Calu3 (cell line): ENCODE data around the gene NAALADL2. TPM values are rescaled to one million over a fixed set of nuclear protein-coding genes. Genes with fewer than 3 reads are reported as not detected.

Experiments
- BruUV-seq: library from RNA; stranded (reverse); fragments of 400-500 nt; replicated peaks from 2 replicates; lab custom pipeline; 2021; lab: Mats Ljungman, UMichigan
- CTCF ChIA-PET: fragments of 300-600 bp; sonication (Branson Sonifier 250); formaldehyde crosslinking; loops from one replicate; lab custom pipeline; 2022; ENCODE audit warnings: antibody characterized with exemption; lab: Charles Lee
- DNase-seq: peaks from one replicate; pipeline ENCODE4 v3.0.0; 2022
- H3K27ac Mint-ChIP-seq: one replicate; pipeline ENCODE4 v1.8.0; 2022; ENCODE audit warnings: mixed read lengths; ENCODE audit not compliant: unreplicated experiment
- H3K27me3 Mint-ChIP-seq: one replicate; pipeline ENCODE4 v1.8.0; 2022; ENCODE audit warnings: mixed read lengths; ENCODE audit not compliant: unreplicated experiment
- H3K36me3 Mint-ChIP-seq: one replicate; pipeline ENCODE4 v1.8.0; 2022; ENCODE audit warnings: mild to moderate bottlenecking, moderate library complexity, mixed read lengths; ENCODE audit not compliant: insufficient read depth, unreplicated experiment
- H3K4me1 Mint-ChIP-seq: one replicate; pipeline ENCODE4 v1.8.0; 2022; ENCODE audit warnings: mild to moderate bottlenecking, low read depth, mixed read lengths; ENCODE audit not compliant: unreplicated experiment
- H3K4me3 Mint-ChIP-seq: one replicate; pipeline ENCODE4 v1.8.0; 2022; ENCODE audit warnings: mild to moderate bottlenecking, low read depth, moderate library complexity, mixed read lengths; ENCODE audit not compliant: unreplicated experiment
- H3K9me3 Mint-ChIP-seq: one replicate; pipeline ENCODE4 v1.8.0; 2022; ENCODE audit warnings: low read depth, mixed read lengths; ENCODE audit not compliant: unreplicated experiment
- CTCF ChIP-seq: fragments of 200-600 bp; IDR thresholded peaks from one replicate; pipeline ENCODE4 v1.8.0; 2022; ENCODE audit warnings: antibody characterized with exemption; ENCODE audit not compliant: unreplicated experiment
- intact Hi-C: fragments of 100-400 bp; cut with micrococcal nuclease; formaldehyde crosslinking; loops from one replicate; pipeline ENCODE4 v1.10.0; 2022; ENCODE audit not compliant: unreplicated experiment
- total RNA-seq: library from RNA; stranded (reverse); gene quantifications from 2 replicates; pipeline ENCODE4 v1.2.3, GENCODE V29; 2022

Gene NAALADL2
- total RNA-seq, 1 experiment from 2014 or later = 36.9 TPM

- H3K9me3 Mint-ChIP-seq = peaks cover 3% of the 10 kb centered on the region
- H3K4me3 Mint-ChIP-seq = no peak overlapping the region
- no peaks in the 10 kb centered on the region for H3K36me3 Mint-ChIP-seq
- H3K27ac Mint-ChIP-seq = no peak overlapping the region
- BruUV-seq = no TSS peak
- DNase-seq = no peak
- intact Hi-C loops = no loop called here
- TF ChIP-seq CTCF = no peak
- no peaks in the 10 kb centered on the region for H3K27me3 Mint-ChIP-seq
- CTCF ChIA-PET = no interaction called here
- peaks cover 13% of the 10 kb centered on the region for H3K4me1 Mint-ChIP-seq
These were observed 869.4 kb downstream of the NAALADL2 start for GRCh38 chr3:175728566-175728965.

GRCh38 chr3:175729466-175729865, 870.3 kb downstream of the NAALADL2 start:
- CTCF ChIA-PET = interaction anchor here (0.7 kb wide), 1 partner anchor 1727 kb away, joined by 8 read pairs; no protein-coding TSS in a partner anchor
- no peak for DNase-seq
- Mint-ChIP-seq H3K27ac (no peak overlapping the region), H3K36me3 (no peaks in the 10 kb centered on the region), H3K4me1 (peaks cover 13% of the 10 kb centered on the region), H3K27me3 (no peaks in the 10 kb centered on the region), H3K4me3 (no peak overlapping the region), H3K9me3 (peaks cover 3% of the 10 kb centered on the region)
- TF ChIP-seq CTCF = no peak
- BruUV-seq = no TSS peak
- intact Hi-C loops = no loop called here

GRCh38 chr3:175731543-175731942, 872.4 kb downstream of the NAALADL2 start:
- DNase-seq = no peak
- Mint-ChIP-seq H3K27me3 (no peaks in the 10 kb centered on the region), H3K27ac (no peak overlapping the region), H3K9me3 (peaks cover 13% of the 10 kb centered on the region), H3K4me1 (peaks cover 20% of the 10 kb centered on the region), H3K4me3 (no peak overlapping the region), H3K36me3 (no peaks in the 10 kb centered on the region)
- TF ChIP-seq CTCF = no peak
- CTCF ChIA-PET = interaction anchor here (1.0 kb wide), 1 partner anchor 9 kb away, joined by 3 read pairs; no protein-coding TSS in a partner anchor
- intact Hi-C loops = loop anchor here (10.0 kb wide), 1 partner anchor 1317 kb away; no protein-coding TSS in a partner anchor
- BruUV-seq = no TSS peak

GRCh38 chr3:175732017-175732416, 872.9 kb downstream of the NAALADL2 start:
- intact Hi-C loops = loop anchor here (10.0 kb wide), 1 partner anchor 1317 kb away; no protein-coding TSS in a partner anchor
- Mint-ChIP-seq H3K27ac (no peak overlapping the region), H3K36me3 (no peaks in the 10 kb centered on the region), H3K9me3 (peaks cover 13% of the 10 kb centered on the region), H3K27me3 (no peaks in the 10 kb centered on the region), H3K4me3 (no peak overlapping the region), H3K4me1 (peaks cover 17% of the 10 kb centered on the region)
- CTCF ChIA-PET = interaction anchor here (1.0 kb wide), 1 partner anchor 9 kb away, joined by 3 read pairs; no protein-coding TSS in a partner anchor
- no peak for DNase-seq
- TF ChIP-seq CTCF = no peak
- BruUV-seq = no TSS peak
